ENCODE results near the gene PTPN22.

Gene PTPN22

GRCh38 chr1:113846391-113847035, 25.0 kb downstream of the PTPN22 start:
- no peak for DNase-seq

- DNase-seq = no peak
Measured at GRCh38 chr1:113836534-113836933, 35.0 kb downstream of the PTPN22 start.

- DNase-seq = peak; percentile 36
Measured at GRCh38 chr1:113835686-113836290, 35.7 kb downstream of the PTPN22 start.

- DNase-seq = no peak
Measured at GRCh38 chr1:113834716-113835115, 36.8 kb downstream of the PTPN22 start.

- DNase-seq = no peak
Measured at GRCh38 chr1:113830039-113830438, 41.5 kb downstream of the PTPN22 start.

- DNase-seq = no peak
Measured at GRCh38 chr1:113821916-113822315, 49.6 kb downstream of the PTPN22 start.

- no peak for DNase-seq
Measured at GRCh38 chr1:113818578-113818977, 52.9 kb downstream of the PTPN22 start.

GRCh38 chr1:113813218-113813617, 58.3 kb downstream of the PTPN22 start:
- no peak for DNase-seq

- peak; percentile 11 for DNase-seq
Measured at GRCh38 chr1:113812661-113813135, 58.8 kb downstream of the PTPN22 start.

- DNase-seq = peak; percentile 98
Measured at GRCh38 chr1:113811888-113812660, 59.4 kb downstream of the PTPN22 start, which contains the start of gene RSBN1. Gene RSBN1, minus strand, starts transcription at chr1:113812476. Its CDS starts 64 bp downstream, at chr1:113812412.

GRCh38 chr1:113811156-113811887, 60.2 kb downstream of the PTPN22 start:
- DNase-seq = peak; percentile 38

GRCh38 chr1:113809670-113810602, 61.6 kb downstream of the PTPN22 start:
- no peak for DNase-seq

GRCh38 chr1:113808450-113809195, 62.9 kb downstream of the PTPN22 start:
- DNase-seq = no peak

GRCh38 chr1:113805639-113806038, 65.9 kb downstream of the PTPN22 start:
- no peak for DNase-seq

- no peak for DNase-seq
Measured at GRCh38 chr1:113805256-113805531, 66.3 kb downstream of the PTPN22 start.

- DNase-seq = no peak
Measured at GRCh38 chr1:113804421-113805255, 66.9 kb downstream of the PTPN22 start.

GRCh38 chr1:113802367-113803007, 69.0 kb downstream of the PTPN22 start:
- DNase-seq = no peak

- DNase-seq = no peak
Measured at GRCh38 chr1:113800487-113800886, 71.0 kb downstream of the PTPN22 start.

- DNase-seq = no peak
Measured at GRCh38 chr1:113797472-113797871, 74.0 kb downstream of the PTPN22 start.
